Measurements from ENCODE around the gene APOBEC3B. TPM values are rescaled to one million over a fixed set of nuclear protein-coding genes. Genes with fewer than 3 reads are reported as not detected.
"Not testable (repeated sequence)": the region's sequence is repeated elsewhere in the genome, so short reads cannot be mapped to it uniquely, and the experiment has no call there.

Gene APOBEC3B
- total RNA-seq, 1 donor from 2014 or later = 0.52 TPM

GRCh38 chr22:39010946-39011345 is 28.8 kb downstream of the APOBEC3B start:
- Histone ChIP-seq H3K4me1 (peaks cover 15% of the 10 kb centered on the region), H3K4me3 (no peak overlapping the region), H3K27me3 (no peaks in the 10 kb centered on the region), H3K27ac (no peak overlapping the region), H3K36me3 (no peaks in the 10 kb centered on the region), H3K9me3 (no peaks in the 10 kb centered on the region)
- DNase-seq = no peak
- TF ChIP-seq, protein P1, sequence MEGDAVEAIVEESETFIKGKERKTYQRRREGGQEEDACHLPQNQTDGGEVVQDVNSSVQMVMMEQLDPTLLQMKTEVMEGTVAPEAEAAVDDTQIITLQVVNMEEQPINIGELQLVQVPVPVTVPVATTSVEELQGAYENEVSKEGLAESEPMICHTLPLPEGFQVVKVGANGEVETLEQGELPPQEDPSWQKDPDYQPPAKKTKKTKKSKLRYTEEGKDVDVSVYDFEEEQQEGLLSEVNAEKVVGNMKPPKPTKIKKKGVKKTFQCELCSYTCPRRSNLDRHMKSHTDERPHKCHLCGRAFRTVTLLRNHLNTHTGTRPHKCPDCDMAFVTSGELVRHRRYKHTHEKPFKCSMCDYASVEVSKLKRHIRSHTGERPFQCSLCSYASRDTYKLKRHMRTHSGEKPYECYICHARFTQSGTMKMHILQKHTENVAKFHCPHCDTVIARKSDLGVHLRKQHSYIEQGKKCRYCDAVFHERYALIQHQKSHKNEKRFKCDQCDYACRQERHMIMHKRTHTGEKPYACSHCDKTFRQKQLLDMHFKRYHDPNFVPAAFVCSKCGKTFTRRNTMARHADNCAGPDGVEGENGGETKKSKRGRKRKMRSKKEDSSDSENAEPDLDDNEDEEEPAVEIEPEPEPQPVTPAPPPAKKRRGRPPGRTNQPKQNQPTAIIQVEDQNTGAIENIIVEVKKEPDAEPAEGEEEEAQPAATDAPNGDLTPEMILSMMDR (IDR thresholded peaks at IDR 0.05) = no peak
- ATAC-seq = no peak
- intact Hi-C loops (cut with DNase I) = no loop called here

GRCh38 chr22:39012533-39013511 is 30.7 kb downstream of the APOBEC3B start:
- intact Hi-C loops (cut with DNase I) = no loop called here
- TF ChIP-seq, protein P1 (IDR thresholded peaks at IDR 0.05) = no peak
- H3K4me3 ChIP-seq = no peak overlapping the region
- no peaks in the 10 kb centered on the region for H3K27me3 ChIP-seq
- ATAC-seq (no peak), DNase-seq (no peak)
- no peaks in the 10 kb centered on the region for H3K36me3 ChIP-seq
- no peaks in the 10 kb centered on the region for H3K9me3 ChIP-seq
- peaks cover 15% of the 10 kb centered on the region for H3K4me1 ChIP-seq
- H3K27ac ChIP-seq = no peak overlapping the region

DNA sequence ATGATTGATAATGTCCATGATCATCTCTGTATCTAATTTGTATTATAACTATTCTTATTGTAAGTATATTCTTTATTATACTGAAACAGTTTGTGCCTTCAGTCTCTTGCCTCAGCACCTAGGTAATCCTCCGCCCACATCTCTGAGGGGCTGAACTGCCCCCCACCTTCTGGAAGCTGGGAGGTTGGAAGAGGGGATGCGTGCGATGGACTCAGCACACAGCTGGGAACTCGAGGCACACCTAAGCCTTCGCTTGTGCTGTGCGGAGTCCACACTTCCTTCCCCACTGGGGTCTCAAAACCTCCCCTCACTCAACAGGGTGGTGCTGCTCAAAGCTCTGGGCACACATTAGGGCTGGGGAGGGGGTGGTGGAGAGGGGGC is 31.4 kb downstream of the APOBEC3B start:
- H3K27me3 ChIP-seq; H3K36me3 ChIP-seq; ATAC-seq; DNase-seq; intact Hi-C loops (cut with DNase I); H3K9me3 ChIP-seq: not testable (repeated sequence)
- H3K4me3 ChIP-seq = peak overlapping the region; percentile 62
- peaks cover 15% of the 10 kb centered on the region for H3K4me1 ChIP-seq
- H3K27ac ChIP-seq = peak overlapping the region; percentile 88

- Histone ChIP-seq H3K27ac (peak within 1 kb of the TSS; percentile 88), H3K4me1 (peaks cover 15% of the 10 kb centered on the region), H3K9me3 (no peaks in the 10 kb centered on the region), H3K4me3 (peak within 1 kb of the TSS; percentile 62), H3K36me3 (no peaks in the 10 kb centered on the region), H3K27me3 (no peaks in the 10 kb centered on the region)
- intact Hi-C loops (cut with DNase I) = no loop called here
- peak; percentile 83 for DNase-seq
- peak; percentile 97 for ATAC-seq
- TF ChIP-seq, protein P1 (IDR thresholded peaks at IDR 0.05) = no peak
These were observed 32.0 kb downstream of the APOBEC3B start, which contains the start of gene APOBEC3C for GRCh38 chr22:39013942-39014722. Gene APOBEC3C, plus strand, starts transcription at chr22:39014257. Its CDS starts 106 bp downstream, at chr22:39014363.

GRCh38 chr22:39014723-39015121 is 32.6 kb downstream of the APOBEC3B start:
- ATAC-seq; DNase-seq; H3K9me3 ChIP-seq; H3K27me3 ChIP-seq; intact Hi-C loops (cut with DNase I); H3K36me3 ChIP-seq: not testable (repeated sequence)
- Histone ChIP-seq H3K4me1 (peaks cover 15% of the 10 kb centered on the region), H3K4me3 (peak overlapping the region; percentile 62), H3K27ac (peak overlapping the region; percentile 88)

DNA sequence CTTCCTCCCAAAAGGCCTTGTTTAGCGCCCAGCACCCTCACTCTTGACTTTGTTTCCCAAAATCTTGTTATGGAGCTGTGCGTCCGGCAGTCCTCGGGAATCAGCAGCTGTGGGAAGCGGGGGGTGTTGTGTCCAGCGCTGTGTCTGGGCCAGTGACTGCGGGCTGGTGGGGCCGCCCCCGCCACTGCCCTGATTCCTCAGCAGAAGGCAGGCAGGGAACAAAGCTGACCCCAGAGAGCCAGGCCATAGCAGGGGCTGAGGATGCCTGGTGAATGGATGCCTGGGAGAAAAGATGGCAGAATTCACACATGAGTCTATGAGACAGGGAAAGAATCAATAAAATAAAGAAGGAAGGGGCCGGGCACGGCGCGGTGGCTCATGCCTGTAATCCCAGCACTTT is 34.4 kb downstream of the APOBEC3B start:
- intact Hi-C loops (cut with DNase I) = no loop called here
- Histone ChIP-seq H3K36me3 (no peaks in the 10 kb centered on the region), H3K4me1 (peaks cover 15% of the 10 kb centered on the region), H3K27ac (no peak overlapping the region), H3K27me3 (no peaks in the 10 kb centered on the region), H3K9me3 (no peaks in the 10 kb centered on the region), H3K4me3 (no peak overlapping the region)
- ATAC-seq (no peak), DNase-seq (no peak)
- TF ChIP-seq, protein P1 (IDR thresholded peaks at IDR 0.05) = no peak
